GM21825 (cell line): ENCODE results near the gene MICU1.

Experiments
- ATAC-seq: cut with Tn5 transposase; IDR thresholded peaks from one replicate; pipeline ENCODE4 v1.9.1; 2021; ENCODE audit warnings: mild to moderate bottlenecking, moderate library complexity; ENCODE audit not compliant: unreplicated experiment

MICU1 gene

DNA sequence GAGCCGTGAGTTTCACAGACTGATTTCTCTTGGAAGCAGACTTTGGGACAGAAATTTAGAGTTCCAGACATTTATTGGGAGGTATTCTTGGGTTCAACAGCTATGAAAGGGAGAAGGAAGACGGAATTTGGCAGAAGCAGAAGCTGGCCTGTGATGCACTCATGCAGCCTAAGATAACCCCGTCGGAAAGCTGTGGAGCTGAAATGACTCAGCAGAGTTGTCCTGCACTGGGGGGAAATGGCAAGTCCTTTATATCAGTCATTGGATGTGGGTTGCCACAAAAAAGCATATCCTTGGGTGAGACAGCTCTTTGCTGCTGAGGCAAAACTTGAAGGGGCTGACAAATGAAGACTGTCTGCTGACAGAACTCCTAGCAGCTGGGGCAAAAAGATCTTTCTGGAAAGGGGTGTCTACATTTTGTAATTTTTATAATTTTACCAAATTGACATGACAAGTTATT, 11.5 kb upstream of the MICU1 start:
- ATAC-seq: no peak

- ATAC-seq: no peak
These were observed 4.3 kb upstream of the MICU1 start for GRCh38 chr10:72630144-72630543.

GRCh38 chr10:72626444-72626754, 520 bp upstream of the MICU1 start:
- no peak for ATAC-seq

- ATAC-seq: no peak
These were observed 637 bp downstream of the MICU1 start for GRCh38 chr10:72625276-72625607.

- ATAC-seq: no peak
These were observed 3.6 kb downstream of the MICU1 start for GRCh38 chr10:72622271-72622670.

- ATAC-seq: no peak
These were observed 9.2 kb downstream of the MICU1 start for GRCh38 chr10:72616716-72617115.

DNA sequence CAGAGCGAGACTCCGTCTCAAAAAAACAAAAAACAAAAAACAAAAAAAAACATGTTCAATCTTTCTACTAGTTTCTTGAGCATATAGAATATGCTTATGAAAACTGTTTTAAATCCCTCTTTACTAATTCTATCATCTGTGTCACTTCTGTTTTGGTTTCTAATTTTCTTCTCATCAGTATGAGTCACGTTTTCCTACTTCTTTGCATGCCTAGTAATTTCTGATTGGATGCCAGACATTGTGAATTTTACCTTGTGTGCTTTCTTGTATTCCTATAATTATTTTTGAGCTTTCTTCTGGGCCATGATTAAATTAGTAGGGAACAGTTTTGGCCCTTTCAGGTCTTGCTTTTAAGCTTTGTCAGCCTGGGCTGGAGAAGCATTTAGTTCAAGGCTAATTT, 9.9 kb downstream of the MICU1 start:
- ATAC-seq: no peak

DNA sequence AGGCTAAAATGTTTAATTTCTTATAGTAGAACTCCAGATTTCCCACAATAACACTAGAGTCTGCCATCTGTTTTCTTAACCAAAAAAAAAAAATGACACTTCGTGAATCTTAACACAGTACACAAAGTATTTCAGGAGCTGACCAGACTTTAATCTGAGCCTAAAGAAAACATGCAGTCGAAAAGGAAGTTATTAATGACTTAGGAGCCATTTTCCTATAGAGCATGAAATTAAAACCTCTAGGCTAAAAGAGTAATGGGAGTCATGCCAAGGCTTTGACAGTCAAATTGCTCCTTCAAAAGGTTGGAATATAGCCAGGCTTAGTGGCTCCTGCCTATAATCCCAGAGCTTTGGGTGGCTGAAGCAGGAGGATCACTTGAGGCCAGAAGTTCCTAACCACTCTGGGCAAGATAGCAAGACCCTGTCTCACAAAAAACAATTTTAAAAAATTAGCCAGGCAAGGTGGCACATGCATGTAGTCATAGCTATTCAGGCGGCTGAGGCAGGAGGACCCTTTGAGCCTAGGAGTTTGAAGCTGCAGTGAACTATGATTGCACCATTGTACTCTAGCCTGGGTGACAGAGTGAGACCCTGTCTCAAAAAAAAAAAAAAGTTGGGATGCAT, 13.6 kb downstream of the MICU1 start:
- no peak for ATAC-seq

GRCh38 chr10:72611783-72612182, 14.1 kb downstream of the MICU1 start:
- ATAC-seq: no peak

- no peak for ATAC-seq
These were observed 15.4 kb downstream of the MICU1 start for GRCh38 chr10:72610466-72610865.

- ATAC-seq: no peak
These were observed 20.8 kb downstream of the MICU1 start for GRCh38 chr10:72605122-72605521.

DNA sequence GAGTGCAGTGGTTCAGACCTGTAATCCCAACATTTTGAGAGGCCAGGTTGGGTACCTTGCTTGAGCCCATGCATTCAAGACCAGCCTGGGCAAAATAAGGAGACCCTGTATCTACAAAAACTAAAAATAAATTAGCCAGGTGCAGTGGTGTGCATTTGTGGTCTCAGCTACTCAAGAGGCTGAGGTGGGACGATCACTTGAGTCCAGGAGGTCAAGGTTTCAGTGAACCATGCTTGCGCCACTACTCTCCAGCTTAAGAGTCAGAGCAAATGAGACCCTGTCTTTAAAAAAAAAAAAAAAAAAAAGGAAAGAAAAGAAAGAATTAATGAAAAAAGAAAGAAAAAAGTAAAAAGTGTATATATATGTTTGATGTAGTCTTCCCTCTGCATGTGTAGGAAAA, 24.7 kb downstream of the MICU1 start:
- no peak for ATAC-seq

DNA sequence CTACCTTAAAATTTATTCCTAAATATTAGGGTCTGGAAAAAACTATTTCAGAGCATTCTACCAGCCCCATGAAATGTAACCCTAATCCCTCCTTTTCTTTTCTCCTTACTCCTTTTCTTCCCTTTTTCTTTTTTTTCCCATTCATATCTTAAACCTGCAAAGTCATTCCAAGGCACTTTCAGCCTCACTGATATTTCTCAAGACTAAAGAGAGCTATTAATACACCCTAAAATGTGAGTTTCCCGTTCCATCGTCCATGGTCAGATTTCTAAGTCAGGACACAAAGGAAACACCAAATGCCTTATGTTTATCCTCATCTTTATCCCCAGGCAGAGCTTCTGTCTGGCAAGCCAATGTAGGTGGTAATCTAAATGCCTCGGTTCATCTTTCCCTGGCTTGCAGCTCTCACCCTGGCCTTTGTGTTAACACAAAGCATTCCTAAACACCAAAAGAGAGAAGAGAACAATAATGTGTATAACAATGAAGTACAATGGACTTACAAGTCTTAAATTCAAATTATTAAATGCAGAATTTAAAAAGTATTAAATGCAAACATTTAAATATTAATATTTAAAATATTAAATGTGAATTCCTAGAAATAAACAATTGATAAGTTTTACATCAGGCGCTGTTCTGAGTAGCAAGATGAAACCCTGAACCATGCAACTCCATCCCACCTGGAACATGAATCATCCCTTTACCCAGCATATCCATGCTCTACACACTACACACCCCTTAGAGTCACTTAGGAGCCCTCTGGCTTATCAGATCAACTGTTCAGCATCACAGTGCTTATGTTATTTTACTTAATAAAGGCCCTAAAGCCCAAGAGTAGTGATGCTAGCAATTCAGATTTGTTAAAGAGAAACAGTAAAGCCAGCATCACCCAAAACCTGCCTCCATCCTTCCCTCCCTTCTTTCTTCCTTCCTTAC, 26.8 kb downstream of the MICU1 start:
- no peak for ATAC-seq

GRCh38 chr10:72597897-72598296, 28.0 kb downstream of the MICU1 start:
- ATAC-seq: no peak

DNA sequence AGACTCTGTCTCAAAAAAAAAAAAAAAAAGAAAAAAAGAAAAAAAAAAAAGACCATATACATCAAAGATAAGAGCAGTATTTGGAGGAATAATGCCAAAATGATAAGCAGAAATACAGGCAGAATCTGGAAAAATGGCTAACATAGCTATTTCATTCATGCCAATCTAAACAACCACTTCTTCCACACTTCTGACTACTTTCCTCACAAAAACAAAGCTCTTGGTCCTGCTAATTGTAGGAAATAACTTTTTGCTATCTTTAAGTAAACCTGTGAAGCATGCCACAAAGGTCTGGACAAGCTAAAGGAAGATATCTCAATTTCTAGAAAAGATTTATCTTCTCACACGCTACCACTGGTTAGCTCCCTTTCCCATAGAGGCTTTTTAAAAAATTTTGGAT, 30.4 kb downstream of the MICU1 start:
- ATAC-seq: no peak

- ATAC-seq: no peak
These were observed 31.9 kb downstream of the MICU1 start for GRCh38 chr10:72593963-72594362.

- no peak for ATAC-seq
These were observed 37.6 kb downstream of the MICU1 start for GRCh38 chr10:72588266-72588665.

- ATAC-seq: no peak
These were observed 38.3 kb downstream of the MICU1 start for GRCh38 chr10:72587568-72587967.

- ATAC-seq: no peak
These were observed 51.2 kb downstream of the MICU1 start for GRCh38 chr10:72574636-72575035.

DNA sequence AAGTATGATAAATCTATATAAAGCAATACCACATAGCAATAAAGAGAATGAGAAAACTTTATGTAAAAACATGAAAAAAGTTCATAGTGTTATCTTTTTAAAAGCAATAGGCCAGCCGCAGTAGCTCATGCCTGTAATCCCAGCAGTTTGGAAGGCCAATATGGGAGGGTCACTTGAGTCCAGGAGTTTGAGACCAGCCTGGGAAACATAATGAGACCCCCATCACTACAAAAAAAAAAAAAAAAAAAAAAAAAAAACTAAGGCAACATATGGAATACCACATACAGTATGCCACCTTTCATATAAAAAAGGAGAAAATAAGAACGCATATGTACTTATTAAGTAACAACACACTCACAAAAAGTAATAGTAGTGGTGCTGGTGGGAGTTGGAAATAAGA, 52.8 kb downstream of the MICU1 start:
- no peak for ATAC-seq

DNA sequence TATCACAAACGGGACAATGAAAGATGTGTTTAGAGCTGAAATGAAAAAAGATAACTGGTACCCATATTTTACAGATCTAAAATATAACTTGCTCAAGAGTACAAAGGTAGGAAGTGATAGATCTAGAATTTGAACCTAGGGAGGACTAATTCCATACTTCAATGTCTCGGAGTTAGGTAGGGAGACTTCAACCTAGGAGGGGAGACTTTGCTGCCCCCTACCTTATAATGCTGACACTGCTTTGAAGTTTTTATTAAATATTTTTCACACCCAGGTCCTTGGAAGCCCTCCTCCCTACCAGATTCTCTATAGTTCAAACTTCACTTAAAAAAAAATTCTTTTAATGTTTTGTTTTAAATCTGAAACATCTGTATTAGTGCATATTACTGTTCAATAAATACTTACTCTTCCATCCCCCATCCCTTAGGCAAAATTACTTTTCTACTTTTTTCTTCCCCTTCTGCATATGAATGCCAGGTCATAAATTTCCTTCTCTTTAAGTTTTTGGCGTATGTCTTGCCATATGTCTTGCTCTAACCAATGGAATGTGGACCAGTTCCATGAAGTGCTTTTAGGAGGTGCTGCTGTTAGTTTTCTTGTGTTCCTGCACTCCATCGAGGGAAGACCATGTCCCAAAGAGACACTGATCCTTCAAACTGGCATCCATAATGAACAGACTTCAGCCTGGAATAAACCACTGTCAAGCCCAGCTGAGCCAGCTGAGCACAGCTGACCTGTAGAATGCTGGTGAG, 57.8 kb downstream of the MICU1 start:
- no peak for ATAC-seq

GRCh38 chr10:72567421-72567820, 58.5 kb downstream of the MICU1 start:
- no peak for ATAC-seq
